Activated T-cell treated with anti-CD3 and anti-CD28 coated beads, Interleukin-2, amount 50 U/mL, for 4 hours (primary cell): ENCODE data around the gene FUBP1. TPM values are rescaled to one million over a fixed set of nuclear protein-coding genes. Genes with fewer than 3 reads are reported as not detected.

ENCODE experiments used
- ATAC-seq, 2 donors: fragments of 200-7000 bp; cut with Tn5 transposase; one replicate each; pipeline ENCODE4 v1.10.0; 2021
- DNase-seq: peaks from one replicate; pipeline ENCODE4 v3.0.0-alpha.2; 2020
- H3K27me3 Mint-ChIP-seq: one replicate; pipeline ENCODE4 v1.8.0; 2021; ENCODE audit warnings: low read depth, mixed read lengths
- H3K36me3 Mint-ChIP-seq: one replicate; pipeline ENCODE4 v1.8.0; 2022; ENCODE audit warnings: mixed read lengths; ENCODE audit not compliant: insufficient read depth
- H3K4me1 Mint-ChIP-seq: one replicate; pipeline ENCODE4 v1.8.0; 2021; ENCODE audit warnings: low read depth, mixed read lengths
- H3K4me3 Mint-ChIP-seq: one replicate; pipeline ENCODE4 v1.8.0; 2021; ENCODE audit warnings: mild to moderate bottlenecking, moderate library complexity, mixed read lengths
- H3K9me3 Mint-ChIP-seq: one replicate; pipeline ENCODE4 v1.8.0; 2021; ENCODE audit warnings: mixed read lengths
- total RNA-seq, 3 donors: library from RNA; stranded (reverse); gene quantifications; one replicate each; pipeline ENCODE4 v1.2.1, GENCODE V29; 2021

The FUBP1 gene
- total RNA-seq, 3 donors from 2014 or later = 262 to 285 (median 277) TPM

GRCh38 chr1:77905603-77906002 is 73.3 kb downstream of the FUBP1 start:
- DNase-seq (no peak), ATAC-seq (no peak)
- Mint-ChIP-seq H3K4me3 (no peak overlapping the region), H3K9me3 (no peaks in the 10 kb centered on the region), H3K4me1 (no peaks in the 10 kb centered on the region), H3K27me3 (no peaks in the 10 kb centered on the region), H3K36me3 (no peaks in the 10 kb centered on the region)

- DNase-seq (no peak), ATAC-seq (no peak)
- Mint-ChIP-seq H3K36me3 (no peaks in the 10 kb centered on the region), H3K27me3 (no peaks in the 10 kb centered on the region), H3K4me3 (no peak overlapping the region), H3K9me3 (no peaks in the 10 kb centered on the region), H3K4me1 (no peaks in the 10 kb centered on the region)
Measured at GRCh38 chr1:77900687-77901293, 78.1 kb downstream of the FUBP1 start.

GRCh38 chr1:77899647-77900320 is 79.1 kb downstream of the FUBP1 start:
- H3K36me3 Mint-ChIP-seq = no peaks in the 10 kb centered on the region
- H3K4me3 Mint-ChIP-seq = no peak overlapping the region
- DNase-seq (no peak), ATAC-seq (no peak)
- H3K9me3 Mint-ChIP-seq = no peaks in the 10 kb centered on the region
- no peaks in the 10 kb centered on the region for H3K4me1 Mint-ChIP-seq
- H3K27me3 Mint-ChIP-seq = no peaks in the 10 kb centered on the region

Other genes starting within 250 kb of the FUBP1 start
- 10 to 100 TPM; 30.2 to 38.1 (median 32.1) TPM for gene USP33, start 219.2 kb downstream of the FUBP1 start, total RNA-seq
- gene MIGA1, start 199.4 kb downstream of the FUBP1 start, total RNA-seq = 1 to 10 TPM; 6.4 to 8.2 (median 6.8) TPM
- under 1 TPM; 0.32 to 0.60 (median 0.40) TPM for gene NEXN, start 90.4 kb downstream of the FUBP1 start, total RNA-seq
- gene DNAJB4, start 25.9 kb upstream of the FUBP1 start, total RNA-seq = 1 to 10 TPM; 5.4 to 6.6 (median 5.5) TPM
- gene GIPC2, start 66.9 kb upstream of the FUBP1 start, total RNA-seq = under 1 TPM in 2 of 3 donors, not detected in 1; 0.11 to 0.35 TPM